SH-SY5Y (cell line): ENCODE data around the gene MZT2B.
"Not testable (repeated sequence)": the region's sequence is repeated elsewhere in the genome, so short reads cannot be mapped to it uniquely, and the experiment has no call there.

Experiments
- GATA2 ChIP-seq: IDR thresholded peaks from 2 replicates; pipeline ENCODE4 v1.6.1; 2011; ENCODE audit warnings: mild to moderate bottlenecking, low read depth, low read length
- GATA3 ChIP-seq: IDR thresholded peaks from 2 replicates; pipeline ENCODE4 v1.6.1; 2011; ENCODE audit warnings: low read depth, mild to moderate bottlenecking, low read length, moderate library complexity

DNA sequence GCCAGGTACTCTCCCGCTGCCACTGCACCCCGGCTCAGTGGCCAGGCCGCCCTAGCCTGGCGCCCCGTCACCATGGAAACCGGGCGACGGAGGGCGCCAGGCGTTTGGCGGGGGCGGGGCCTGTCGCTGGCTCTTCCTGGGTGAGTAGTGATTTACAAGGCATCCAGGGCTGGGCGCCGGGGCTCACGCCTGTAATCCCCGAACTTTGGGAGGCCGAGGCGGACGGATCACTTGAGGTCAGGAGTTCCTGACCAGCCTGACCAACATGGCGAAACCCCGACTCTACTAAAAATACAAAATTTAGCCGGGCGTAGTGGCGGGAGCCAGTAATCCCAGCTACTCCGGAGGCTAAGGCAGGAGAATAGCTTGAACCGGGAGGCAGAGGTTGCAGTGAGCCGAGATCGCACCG is 37.1 kb upstream of the MZT2B start, which contains the start of gene CCDC74B:
- TF ChIP-seq GATA2, GATA3: not testable (repeated sequence)
